Embryonic facial prominence (tissue), 1 donor: ENCODE data around the gene C11orf21.

Experiments used
- DNase-seq: peaks from one replicate; pipeline ENCODE4 v3.0.0-alpha.2; 2016; ENCODE audit errors: extremely low spot score

The C11orf21 gene

DNA sequence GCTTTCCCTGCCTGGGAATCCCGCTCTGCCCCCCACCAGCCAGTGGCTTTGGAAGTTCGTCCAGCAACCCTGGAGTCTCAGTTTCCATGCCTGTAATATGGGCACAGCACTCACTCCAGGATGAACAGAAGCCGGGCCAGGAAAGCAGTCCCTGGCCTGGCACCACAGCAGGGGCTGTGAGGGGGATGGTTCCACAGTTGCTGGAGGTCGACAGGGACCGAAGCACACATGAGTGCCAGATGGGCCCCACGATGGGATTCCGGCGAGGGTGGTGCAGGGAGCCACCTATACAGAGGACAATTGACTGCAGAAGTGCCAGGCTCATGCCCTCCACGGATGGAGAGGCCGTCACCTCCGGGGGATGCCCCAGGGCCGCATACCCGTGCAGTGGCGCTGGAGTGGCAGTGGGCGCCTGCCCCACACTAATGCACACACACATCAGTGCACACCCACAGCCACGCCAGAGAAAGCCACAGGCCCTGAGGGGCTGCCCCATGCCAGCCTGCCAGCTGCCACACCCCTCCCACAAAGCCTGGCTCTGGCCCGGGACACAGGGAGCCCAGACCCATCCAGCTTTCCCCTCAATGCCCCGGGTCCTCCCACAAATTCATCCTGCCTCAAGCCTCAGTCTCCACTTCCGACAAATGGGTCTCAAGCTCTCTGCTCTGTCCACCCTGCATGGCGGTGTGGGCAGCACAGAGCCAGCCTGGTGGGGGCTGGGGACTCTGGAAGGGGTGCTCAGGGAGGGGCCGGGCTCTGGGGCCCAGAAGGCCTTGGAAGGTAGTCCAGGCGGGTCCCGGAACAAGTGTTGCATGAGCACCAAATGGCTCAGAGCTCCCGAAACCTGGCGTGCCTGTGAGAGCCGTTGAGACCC, 41.0 kb downstream of the C11orf21 start:
- no peak for DNase-seq

DNA sequence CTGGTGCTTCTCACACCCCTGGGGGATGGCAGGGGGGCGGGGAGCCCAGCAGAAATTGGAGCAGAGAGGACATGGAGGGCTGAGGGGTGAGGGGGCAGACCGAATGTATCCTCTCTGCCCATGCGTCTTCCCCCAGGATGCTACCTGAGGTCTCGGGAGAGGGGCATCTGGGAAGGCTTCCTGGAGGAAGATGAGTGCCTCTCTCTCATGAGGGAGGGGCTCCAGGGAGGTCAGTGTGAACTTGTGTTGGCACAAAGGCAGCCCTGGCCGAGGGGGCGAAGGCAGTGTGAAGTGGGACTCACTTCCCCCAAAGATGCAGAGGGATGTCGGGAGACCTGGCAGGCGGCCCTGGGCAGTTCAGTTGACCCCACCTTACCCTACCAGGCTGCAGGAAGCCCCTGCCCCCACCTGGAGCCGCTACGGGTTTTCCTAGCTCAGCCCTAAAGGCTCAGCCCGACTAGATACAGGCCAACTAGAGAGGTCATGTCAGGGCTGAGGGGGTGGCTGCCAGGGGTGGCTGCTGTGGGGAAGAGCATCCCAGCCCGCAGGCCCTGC, 41.7 kb downstream of the C11orf21 start:
- DNase-seq: no peak

DNA sequence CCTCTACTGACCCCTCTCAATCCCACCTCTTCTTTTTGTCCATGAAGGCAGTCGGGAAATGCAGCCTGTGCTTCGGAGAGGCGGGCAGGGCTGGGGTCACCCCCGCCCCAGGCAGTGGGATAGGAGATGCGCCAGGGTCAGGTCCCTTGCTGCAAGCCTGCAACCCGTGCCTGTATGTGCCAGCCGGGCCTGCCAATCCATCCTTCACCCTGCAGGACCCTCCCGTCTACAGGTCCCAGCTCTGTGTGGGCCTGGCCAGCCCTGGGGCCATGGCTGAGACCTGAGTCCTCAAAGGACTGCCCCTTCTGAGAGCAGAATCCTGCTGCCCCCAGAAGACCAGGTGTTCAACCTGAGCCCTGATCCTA, 42.3 kb downstream of the C11orf21 start:
- DNase-seq: no peak

DNA sequence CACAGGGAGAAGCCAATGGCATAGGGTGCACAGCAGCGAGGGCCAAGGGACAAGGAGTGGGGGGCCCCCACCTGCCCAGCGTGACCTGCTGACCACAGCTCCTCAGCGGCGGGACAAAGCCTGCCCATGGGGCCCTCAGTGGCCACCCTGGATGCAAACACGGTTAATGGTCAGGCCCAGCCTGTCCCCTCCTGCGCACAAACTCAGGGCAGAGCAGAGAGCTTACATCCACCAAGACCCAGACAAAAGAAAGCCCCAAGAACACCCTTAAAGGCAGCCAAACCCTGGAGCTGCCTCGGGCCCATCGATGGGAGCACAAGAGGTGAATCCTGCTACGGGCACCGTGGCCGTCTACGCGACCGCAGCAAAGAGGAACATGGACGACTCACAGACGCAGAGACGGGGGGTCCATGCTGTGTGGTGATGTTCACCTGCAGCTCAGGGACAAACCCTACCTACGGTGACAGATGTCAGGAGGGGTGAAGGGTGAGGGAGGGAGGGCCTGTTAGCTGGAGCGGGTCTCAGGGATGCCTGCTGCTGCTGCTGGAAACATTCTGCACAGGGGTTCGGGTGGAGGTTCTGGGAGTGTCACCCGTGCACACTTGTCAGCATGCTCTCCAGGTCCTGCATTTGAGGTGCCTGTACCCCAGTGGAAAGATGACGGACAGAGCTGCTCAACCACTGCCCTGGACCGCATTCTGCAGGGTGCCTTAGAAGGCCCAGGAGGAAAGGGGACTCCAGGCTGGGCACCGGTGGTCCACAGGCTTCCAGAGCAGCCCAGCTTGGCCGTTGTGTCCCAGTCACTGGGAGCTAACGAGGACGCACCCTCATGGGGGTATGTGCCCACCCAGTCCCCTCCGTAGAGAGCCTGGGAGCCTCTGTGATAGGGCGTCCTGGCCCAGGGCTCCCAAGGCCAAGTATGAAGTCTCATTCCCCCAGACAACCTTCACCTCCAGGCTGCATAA, 42.9 kb downstream of the C11orf21 start:
- DNase-seq: no peak

DNA sequence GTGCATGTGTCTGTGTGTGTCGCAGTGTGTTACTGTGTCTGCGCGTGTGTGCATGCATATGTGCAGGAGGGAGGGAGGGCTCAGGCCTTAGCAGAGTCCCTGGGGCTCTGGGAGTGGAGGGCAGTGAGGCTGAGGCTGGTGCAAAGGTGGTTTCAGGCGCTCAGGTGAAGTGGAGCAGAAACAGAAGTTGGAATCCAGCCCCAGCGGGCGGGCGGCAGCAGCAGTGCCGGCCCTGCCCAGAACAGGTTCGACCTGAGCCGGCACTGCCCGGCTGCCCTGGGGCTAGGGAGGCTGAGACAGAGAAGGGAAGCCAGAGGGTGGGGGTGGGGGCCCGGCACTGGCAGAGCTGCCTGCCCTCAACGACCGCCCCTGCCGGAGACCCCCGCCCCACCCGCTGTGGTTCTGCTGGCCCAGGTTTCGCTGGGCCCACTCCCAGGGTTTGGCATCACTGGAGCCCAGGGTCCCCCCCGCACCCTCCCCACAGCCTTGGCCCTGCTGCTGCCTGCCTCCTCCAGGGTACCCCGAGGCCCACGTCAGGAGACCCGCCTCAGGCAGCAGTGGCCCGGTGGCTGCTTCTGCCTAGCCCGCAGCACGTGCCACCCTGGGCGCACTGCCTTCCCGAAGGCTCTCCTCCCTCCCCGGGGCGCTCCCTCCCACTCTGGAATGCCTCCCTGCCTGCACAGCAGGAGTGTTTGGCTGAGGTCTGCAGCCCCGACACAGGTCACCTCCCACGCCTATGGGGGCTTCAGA, 44.6 kb downstream of the C11orf21 start:
- no peak for DNase-seq

DNA sequence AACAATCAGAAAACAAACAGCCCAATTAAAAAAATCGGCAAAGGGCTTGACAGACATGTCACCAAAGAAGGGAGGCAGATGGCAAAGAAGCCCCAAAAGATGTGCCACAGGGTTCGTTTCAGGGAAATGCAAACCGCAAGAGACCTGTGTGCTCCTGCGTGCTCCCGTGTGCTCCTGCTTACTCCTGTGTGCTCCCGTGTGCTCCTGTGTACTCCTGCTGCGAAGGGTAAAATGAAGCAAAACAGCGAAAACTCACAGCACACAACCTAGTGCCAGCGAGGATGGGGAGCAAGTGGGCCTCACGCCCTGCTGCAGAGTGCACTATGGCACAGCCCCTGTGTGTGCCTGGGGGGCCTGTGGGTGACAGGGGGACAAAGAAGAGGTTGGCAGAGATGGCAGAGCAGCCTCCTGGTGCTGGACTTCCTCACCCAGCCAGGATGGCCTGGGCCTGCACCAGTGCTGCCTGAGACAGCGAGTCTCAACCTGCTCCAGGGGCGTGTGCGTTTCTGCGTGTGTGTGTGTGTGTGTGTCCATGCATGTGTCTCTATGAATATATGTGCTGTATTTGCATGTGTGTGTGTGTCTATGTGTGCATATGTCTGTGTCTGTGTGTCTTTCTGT, 45.3 kb downstream of the C11orf21 start:
- no peak for DNase-seq

DNA sequence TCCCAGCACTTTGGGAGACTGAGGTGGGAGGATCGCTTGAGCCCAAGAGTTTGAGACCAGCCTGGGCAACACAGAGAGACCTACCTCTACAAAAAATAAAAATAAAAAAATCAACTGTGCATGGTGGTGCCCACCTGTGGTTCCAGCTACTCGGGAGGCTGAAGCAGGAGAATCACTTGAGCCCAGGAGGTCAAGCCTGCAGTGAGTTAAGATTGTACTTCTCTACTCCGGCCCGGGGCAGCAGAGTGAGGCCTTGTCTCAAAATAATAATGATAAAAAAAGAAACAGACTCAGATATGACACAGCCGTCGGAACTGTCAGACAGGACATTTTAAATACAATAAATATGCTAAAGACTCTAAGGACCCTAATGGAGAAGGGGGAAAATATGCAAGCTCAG, 49.7 kb downstream of the C11orf21 start:
- no peak for DNase-seq

DNA sequence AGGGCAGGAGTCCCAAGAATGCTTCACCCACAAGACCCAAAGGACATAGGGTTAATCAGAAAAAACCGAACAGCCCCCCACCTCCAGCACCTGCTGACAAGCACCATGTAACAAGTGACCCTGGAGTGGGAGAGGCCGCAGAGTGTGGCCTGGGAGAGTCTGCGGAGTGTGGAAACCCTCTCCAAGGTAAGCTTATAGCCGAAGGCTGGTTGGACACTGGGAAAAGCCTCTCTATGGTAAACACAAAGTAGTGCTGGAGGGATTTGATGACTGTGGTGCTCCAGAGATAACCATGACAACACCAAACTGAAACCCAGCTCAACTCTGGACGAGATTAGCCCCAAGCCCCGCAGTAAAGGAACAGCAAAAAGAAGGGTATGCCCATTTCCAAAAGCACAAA, 50.6 kb downstream of the C11orf21 start:
- no peak for DNase-seq

DNA sequence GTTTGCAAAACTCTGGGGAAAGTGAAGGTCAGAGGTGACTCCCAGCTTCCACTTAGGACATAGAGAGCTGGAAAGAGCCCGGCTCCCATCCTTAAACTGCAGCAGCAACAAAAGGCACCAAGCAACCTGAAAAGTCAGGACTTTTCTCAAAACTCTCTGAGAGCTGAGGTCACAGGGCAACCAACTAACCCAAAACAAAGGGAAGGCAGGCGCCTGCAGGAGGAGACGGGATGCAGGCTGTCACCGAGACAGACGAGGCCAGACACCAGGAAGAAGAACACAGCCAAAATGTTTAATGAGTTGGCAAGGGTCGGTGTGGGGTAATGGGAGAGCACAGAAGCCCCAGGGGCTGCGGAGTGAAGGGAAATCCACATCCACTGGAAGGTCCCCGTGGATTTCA, 51.2 kb downstream of the C11orf21 start:
- no peak for DNase-seq

DNA sequence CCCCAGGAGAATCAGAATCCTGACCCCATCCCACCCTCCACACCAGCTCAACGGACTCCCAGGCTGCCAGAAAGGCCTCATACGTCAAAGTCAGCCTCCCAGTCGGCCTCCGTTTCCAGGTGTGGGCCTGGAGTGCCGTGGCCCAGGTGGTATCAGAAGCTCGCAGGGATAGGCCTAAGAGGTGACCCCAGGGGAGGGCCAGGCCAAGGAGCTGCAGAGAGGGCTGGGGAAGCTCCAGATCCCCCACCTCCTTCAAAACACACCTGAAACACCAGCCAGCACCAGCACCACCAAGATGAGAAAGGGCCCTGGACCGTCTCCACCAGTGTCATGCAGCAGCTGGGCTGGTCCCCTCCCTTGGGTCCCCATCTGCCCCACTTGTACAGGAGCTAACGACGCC, 51.7 kb downstream of the C11orf21 start:
- DNase-seq: no peak

DNA sequence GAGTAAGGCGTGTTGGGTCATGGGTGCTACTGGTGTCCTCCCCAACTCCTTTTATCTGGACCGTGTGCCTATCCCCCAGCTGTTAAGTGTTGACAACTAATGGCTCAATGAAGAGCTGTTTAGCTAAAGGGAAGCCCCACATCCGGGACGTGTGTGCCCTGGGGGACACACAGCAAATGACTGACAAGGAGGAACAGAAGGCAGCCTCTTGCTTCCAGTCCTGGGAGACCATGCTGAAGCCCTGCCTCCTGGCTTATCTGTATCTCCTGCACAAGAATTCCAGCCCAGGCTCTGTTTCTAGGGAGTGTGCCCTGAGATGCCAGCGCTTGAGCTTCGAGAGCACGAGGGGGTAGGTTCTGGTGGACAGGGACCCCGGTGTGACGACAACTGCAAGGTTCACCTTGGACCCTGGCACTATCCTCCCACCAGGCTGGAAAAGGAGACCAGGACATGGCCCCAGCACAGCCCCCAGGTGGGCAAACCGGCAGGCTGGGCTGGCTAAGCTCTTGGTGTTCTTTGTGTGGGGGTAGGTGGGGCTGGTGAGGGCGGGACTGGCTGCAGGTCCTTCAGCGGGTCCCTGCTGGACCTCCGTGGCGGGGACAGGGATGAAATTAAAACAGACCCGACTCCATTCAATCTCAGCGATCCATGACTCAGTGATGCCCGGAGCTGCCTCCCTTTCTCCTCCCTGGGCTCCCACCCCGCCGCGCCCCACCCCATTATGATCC, 52.4 kb downstream of the C11orf21 start:
- DNase-seq: no peak

DNA sequence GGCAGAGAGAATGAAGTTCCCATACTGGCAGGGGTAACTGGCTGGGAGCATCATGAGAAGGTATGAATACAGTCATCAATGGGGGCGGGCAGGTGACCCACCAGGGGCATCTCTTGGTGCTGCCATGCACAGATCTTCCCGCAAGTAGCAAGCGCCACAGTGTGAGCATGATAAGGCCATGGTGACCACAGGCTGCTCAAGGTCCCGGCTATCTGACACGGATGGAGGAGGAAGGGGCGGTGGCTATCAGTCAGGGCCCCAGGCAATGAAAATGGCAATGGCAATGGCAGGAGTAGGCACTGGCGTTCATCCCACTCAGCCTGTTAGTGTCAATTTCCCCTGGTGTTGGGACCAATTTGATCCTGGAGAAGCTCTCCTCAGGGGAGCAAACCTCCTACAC, 53.0 kb downstream of the C11orf21 start:
- DNase-seq: no peak

DNA sequence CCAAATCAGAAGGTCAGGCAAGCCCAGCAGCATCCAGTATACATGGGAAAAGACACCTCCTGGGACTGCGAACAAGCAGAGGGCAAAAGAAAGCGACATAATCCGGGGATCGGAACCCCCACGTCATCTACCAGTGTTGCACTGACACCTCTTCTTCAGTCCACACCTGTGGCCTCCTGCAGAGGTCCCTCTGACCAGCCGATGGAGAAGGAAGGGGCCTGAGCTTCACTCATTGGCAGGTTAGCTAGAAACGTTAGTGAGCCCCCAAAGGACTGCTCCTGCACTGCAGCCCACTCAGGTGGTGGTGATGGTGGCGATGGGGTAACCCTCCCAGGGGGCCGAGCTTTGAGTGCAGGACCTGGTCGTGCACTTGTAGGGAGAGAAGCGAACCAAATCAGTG, 53.5 kb downstream of the C11orf21 start:
- DNase-seq: no peak

DNA sequence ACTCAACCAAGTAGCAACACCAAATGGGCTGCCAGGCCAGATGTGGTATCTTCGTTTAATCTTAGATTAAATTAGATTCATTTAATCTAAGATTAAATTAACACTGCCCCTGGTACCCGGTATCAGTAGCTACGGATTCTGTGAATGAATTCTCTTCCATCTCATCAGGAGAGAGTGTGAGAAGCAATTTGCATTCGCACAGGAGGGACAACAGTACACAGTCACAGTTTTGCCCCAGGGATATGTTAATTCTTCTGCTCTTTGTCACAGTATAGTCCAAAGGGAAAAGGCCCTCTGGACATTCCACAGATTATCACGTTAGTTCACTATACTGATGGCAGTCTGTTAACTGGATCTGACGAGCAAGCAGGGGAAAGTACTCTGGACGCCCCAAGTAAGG, 54.2 kb downstream of the C11orf21 start:
- no peak for DNase-seq
